Mesothelial cell of epicardium (in vitro differentiated cells): Measurements from ENCODE around the gene EEF2KMT. TPM values are rescaled to one million over a fixed set of nuclear protein-coding genes. Genes with fewer than 3 reads are reported as not detected.

Experiments
- DNase-seq, 2 experiments: peaks; one replicate each; pipeline ENCODE4 v3.0.0; 2021; ENCODE audit warnings: low spot score in 2 of 2; ENCODE audit not compliant: unreplicated experiment in 2 of 2
- H3K27ac Mint-ChIP-seq: 2 replicates; pipeline ENCODE4 v1.8.0; 2021; ENCODE audit warnings: mixed read lengths
- H3K27me3 Mint-ChIP-seq: 2 replicates; pipeline ENCODE4 v1.8.0; 2021; ENCODE audit warnings: low read depth, mixed read lengths
- H3K36me3 Mint-ChIP-seq: 2 replicates; pipeline ENCODE4 v1.8.0; 2021; ENCODE audit warnings: mixed read lengths
- H3K4me1 Mint-ChIP-seq: 2 replicates; pipeline ENCODE4 v1.8.0; 2021; ENCODE audit warnings: mixed read lengths
- H3K4me3 Mint-ChIP-seq: 2 replicates; pipeline ENCODE4 v1.8.0; 2021; ENCODE audit warnings: mild to moderate bottlenecking, moderate library complexity, mixed read lengths
- H3K9me3 Mint-ChIP-seq: 2 replicates; pipeline ENCODE4 v1.8.0; 2021; ENCODE audit warnings: mixed read lengths
- CTCF ChIP-seq: fragments of 200-600 bp; sonication (generic); IDR thresholded peaks from one replicate; pipeline ENCODE4 v1.5.0; 2021; ENCODE audit warnings: antibody characterized with exemption; ENCODE audit not compliant: unreplicated experiment
- total RNA-seq: library from RNA; stranded (reverse); gene quantifications from 3 replicates; pipeline ENCODE4 v1.2.1, GENCODE V29; 2021

Gene EEF2KMT
- total RNA-seq, 1 donor from 2014 or later: 10.7 TPM

GRCh38 chr16:5071681-5072333, 25.8 kb downstream of the EEF2KMT start, which contains the start of gene ALG1:
TSS of gene ALG1 (plus strand) at chr16:5071843. CDS start at chr16:5071850, 7 bp downstream.
- peaks cover 10% of the 10 kb centered on the region for H3K36me3 Mint-ChIP-seq

GRCh38 chr16:5071341-5071680, 26.3 kb downstream of the EEF2KMT start:
- Mint-ChIP-seq H3K4me3 (peak overlapping the region; percentile 97), H3K36me3 (peaks cover 10% of the 10 kb centered on the region)

More at GRCh38 chr16:5071681-5072333, 25.8 kb downstream of the EEF2KMT start, which contains the start of gene ALG1:
- no peak for TF ChIP-seq CTCF
- H3K4me1 Mint-ChIP-seq: peaks cover 17% of the 10 kb centered on the region
- H3K4me3 Mint-ChIP-seq: peak within 1 kb of the TSS; percentile 97
- H3K27ac Mint-ChIP-seq: peak within 1 kb of the TSS; percentile 95
- H3K9me3 Mint-ChIP-seq: no peaks in the 10 kb centered on the region
- peak; percentile 79 to 90 for DNase-seq
- H3K27me3 Mint-ChIP-seq: peaks cover 8% of the 10 kb centered on the region

GRCh38 chr16:5070431-5071186, 27.0 kb downstream of the EEF2KMT start:
- TF ChIP-seq CTCF: no peak
- Mint-ChIP-seq H3K4me1 (peaks cover 17% of the 10 kb centered on the region), H3K27me3 (peaks cover 8% of the 10 kb centered on the region), H3K4me3 (no peak overlapping the region), H3K27ac (no peak overlapping the region), H3K9me3 (no peaks in the 10 kb centered on the region), H3K36me3 (peaks cover 7% of the 10 kb centered on the region)
- DNase-seq: no peak

More at GRCh38 chr16:5071341-5071680, 26.3 kb downstream of the EEF2KMT start:
- Mint-ChIP-seq H3K4me1 (peaks cover 17% of the 10 kb centered on the region), H3K27me3 (peaks cover 8% of the 10 kb centered on the region), H3K9me3 (no peaks in the 10 kb centered on the region), H3K27ac (peak overlapping the region; percentile 95)
- DNase-seq: no peak
- no peak for TF ChIP-seq CTCF

- DNase-seq: no peak
- Mint-ChIP-seq H3K4me1 (peaks cover 17% of the 10 kb centered on the region), H3K27me3 (peaks cover 14% of the 10 kb centered on the region), H3K27ac (no peak overlapping the region), H3K9me3 (no peaks in the 10 kb centered on the region), H3K4me3 (no peak overlapping the region), H3K36me3 (peaks cover 4% of the 10 kb centered on the region)
- no peak for TF ChIP-seq CTCF
These were observed 27.7 kb downstream of the EEF2KMT start for GRCh38 chr16:5069854-5070253.

GRCh38 chr16:5069048-5069447, 28.5 kb downstream of the EEF2KMT start:
- TF ChIP-seq CTCF: no peak
- Mint-ChIP-seq H3K4me3 (no peak overlapping the region), H3K9me3 (no peaks in the 10 kb centered on the region), H3K36me3 (peaks cover 2% of the 10 kb centered on the region), H3K4me1 (peaks cover 17% of the 10 kb centered on the region), H3K27ac (no peak overlapping the region), H3K27me3 (peaks cover 18% of the 10 kb centered on the region)
- DNase-seq: no peak
